Spleen (tissue), 7 donors: ENCODE measurements around the gene DSTYK.

Source experiments
- CTCF ChIP-seq, 11 experiments: fragments of 200-600 bp in 7 of 11; fragments of 450-650 bp in 4 of 11; sonication (generic) in 4 of 11; IDR thresholded peaks in 8 of 11; conservative IDR thresholded peaks in 3 of 11; 1 replicate in 7 of 11; 2 replicates in 4 of 11; pipeline versions ENCODE4 v1.4.0 to v1.8.0; 2016 to 2021; ENCODE audit warnings: antibody characterized with exemption in 11 of 11, inconsistent platforms in 4 of 11, mild to moderate bottlenecking in 1 of 11
- POLR2A ChIP-seq, 3 donors: fragments of 450-650 bp; IDR thresholded peaks; one replicate each; pipeline ENCODE4 v1.5.1; 2017; ENCODE audit warnings: antibody characterized with exemption in 3 of 3, mild to moderate bottlenecking in 1 of 3
- donor health status: DM: no; HTN: no; CAD: no; lungs with moderate emphysema.
- donor health status: DM: no; HTN: no; CAD: no.
- donor health status: DM: no; HTN: no; CAD: no.

DNA sequence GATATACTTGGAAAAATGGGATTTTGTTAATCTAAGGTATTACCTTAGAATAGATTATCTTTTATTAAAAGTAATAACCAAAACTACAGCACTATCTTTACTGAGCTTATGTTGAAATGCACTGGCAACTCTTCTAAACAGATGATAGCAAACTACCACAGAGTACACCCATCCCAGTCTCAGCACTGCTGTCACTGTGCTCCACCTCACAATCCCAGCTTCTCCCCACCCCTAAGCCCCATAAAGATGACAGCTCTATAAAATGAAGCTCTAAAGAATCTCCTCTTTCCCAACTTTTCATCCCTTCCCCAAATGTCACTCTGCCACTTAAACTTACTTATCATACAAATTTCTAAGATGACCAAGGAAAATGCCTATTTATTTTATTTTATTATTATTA is 6.4 kb downstream of the DSTYK start:
- no peak for TF ChIP-seq POLR2A (IDR thresholded peaks at IDR 0.05)
- TF ChIP-seq CTCF (IDR thresholded peaks at IDR 0.05 in 8 of 11, conservative IDR thresholded peaks at IDR 0.05 in 3 of 11): no peak
